HL-60 (cell line): ENCODE data around the gene CAMSAP1.

Source experiments
- DNase-seq, 2 experiments: peaks; one replicate each; pipeline ENCODE4 v3.0.0-alpha.2; 2010 to 2020; ENCODE audit warnings: low read depth in 1 of 2, low spot score in 1 of 2
- H3K27ac ChIP-seq: fragments of 250-450 bp; sonication (Bioruptor Pico); replicated peaks from 2 replicates; pipeline ENCODE4 v1.5.1; 2020; ENCODE audit warnings: mild to moderate bottlenecking, moderate library complexity
- H3K27me3 ChIP-seq: fragments of 250-450 bp; sonication (Bioruptor Pico); 2 replicates; pipeline ENCODE4 v1.5.1; 2021; ENCODE audit warnings: mild to moderate bottlenecking, moderate library complexity; ENCODE audit not compliant: insufficient read depth, poor library complexity, severe bottlenecking
- H3K4me3 ChIP-seq: replicated peaks from 2 replicates; pipeline ENCODE4 v1.5.1; 2011; ENCODE audit warnings: mild to moderate bottlenecking, control low read depth, low read length; ENCODE audit not compliant: insufficient read depth
- GABPA ChIP-seq: IDR thresholded peaks from 2 replicates; pipeline ENCODE4 v1.6.1; 2012; ENCODE audit warnings: low read depth
- POLR2AphosphoS5 ChIP-seq: IDR thresholded peaks from 2 replicates; pipeline ENCODE4 v1.6.1; 2012; ENCODE audit warnings: low read depth
- REST ChIP-seq: IDR thresholded peaks from 2 replicates; pipeline ENCODE4 v1.6.1; 2012; ENCODE audit warnings: low read depth; ENCODE audit not compliant: insufficient replicate concordance
- SPI1 ChIP-seq: IDR thresholded peaks from 2 replicates; pipeline ENCODE4 v1.6.1; 2012; ENCODE audit warnings: low read depth, mild to moderate bottlenecking, borderline replicate concordance
- TF ChIP-seq, protein P1 (sequence below): IDR thresholded peaks from one replicate; pipeline ENCODE4 v1.5.1; 2011; ENCODE audit warnings: low read length, control low read depth, inconsistent platforms; ENCODE audit not compliant: insufficient read depth

CAMSAP1 gene

GRCh38 chr9:135796784-135797485 is 110.4 kb downstream of the CAMSAP1 start:
- no peak for DNase-seq
- H3K27ac ChIP-seq = no peak overlapping the region
- no peaks in the 10 kb centered on the region for H3K27me3 ChIP-seq
- TF ChIP-seq POLR2AphosphoS5 (no peak), REST (no peak), GABPA (no peak), SPI1 (no peak)
- TF ChIP-seq, protein P1, sequence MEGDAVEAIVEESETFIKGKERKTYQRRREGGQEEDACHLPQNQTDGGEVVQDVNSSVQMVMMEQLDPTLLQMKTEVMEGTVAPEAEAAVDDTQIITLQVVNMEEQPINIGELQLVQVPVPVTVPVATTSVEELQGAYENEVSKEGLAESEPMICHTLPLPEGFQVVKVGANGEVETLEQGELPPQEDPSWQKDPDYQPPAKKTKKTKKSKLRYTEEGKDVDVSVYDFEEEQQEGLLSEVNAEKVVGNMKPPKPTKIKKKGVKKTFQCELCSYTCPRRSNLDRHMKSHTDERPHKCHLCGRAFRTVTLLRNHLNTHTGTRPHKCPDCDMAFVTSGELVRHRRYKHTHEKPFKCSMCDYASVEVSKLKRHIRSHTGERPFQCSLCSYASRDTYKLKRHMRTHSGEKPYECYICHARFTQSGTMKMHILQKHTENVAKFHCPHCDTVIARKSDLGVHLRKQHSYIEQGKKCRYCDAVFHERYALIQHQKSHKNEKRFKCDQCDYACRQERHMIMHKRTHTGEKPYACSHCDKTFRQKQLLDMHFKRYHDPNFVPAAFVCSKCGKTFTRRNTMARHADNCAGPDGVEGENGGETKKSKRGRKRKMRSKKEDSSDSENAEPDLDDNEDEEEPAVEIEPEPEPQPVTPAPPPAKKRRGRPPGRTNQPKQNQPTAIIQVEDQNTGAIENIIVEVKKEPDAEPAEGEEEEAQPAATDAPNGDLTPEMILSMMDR = no peak
- H3K4me3 ChIP-seq = no peak overlapping the region

DNA sequence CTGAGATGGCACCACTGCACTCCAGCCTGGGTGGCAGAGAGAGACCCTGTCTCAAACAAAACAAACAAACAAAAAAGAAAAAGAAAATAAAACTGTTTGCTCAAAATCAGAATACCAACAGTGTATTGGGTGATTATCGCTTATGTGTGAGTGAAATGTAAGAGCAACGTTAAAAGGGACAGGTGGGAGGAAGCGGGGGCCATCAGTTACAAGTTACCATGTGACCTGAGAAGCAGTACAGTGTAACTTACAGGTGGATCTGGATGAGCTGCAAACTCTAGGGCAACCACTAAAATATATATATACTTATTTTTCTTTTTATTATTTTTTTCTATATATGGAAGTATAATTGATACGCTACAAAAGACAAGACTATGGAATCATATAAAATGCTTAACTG is 112.0 kb downstream of the CAMSAP1 start:
- Histone ChIP-seq H3K4me3 (no peak overlapping the region), H3K27me3 (no peaks in the 10 kb centered on the region), H3K27ac (no peak overlapping the region)
- TF ChIP-seq POLR2AphosphoS5 = no peak
- TF ChIP-seq GABPA = no peak
- TF ChIP-seq SPI1 = no peak
- TF ChIP-seq, protein P1 = no peak
- TF ChIP-seq REST = no peak
- no peak for DNase-seq

GRCh38 chr9:135794361-135794885 is 112.9 kb downstream of the CAMSAP1 start:
- H3K4me3 ChIP-seq = no peak overlapping the region
- no peaks in the 10 kb centered on the region for H3K27me3 ChIP-seq
- DNase-seq = no peak
- H3K27ac ChIP-seq = no peak overlapping the region
- TF ChIP-seq POLR2AphosphoS5 (no peak), GABPA (no peak), SPI1 (no peak), REST (no peak)
- TF ChIP-seq, protein P1 = no peak
